Caki2 (cell line): ENCODE measurements around the gene GCH1. TPM values are rescaled to one million over a fixed set of nuclear protein-coding genes. Genes with fewer than 3 reads are reported as not detected.
"Not testable (repeated sequence)": the region's sequence is repeated elsewhere in the genome, so short reads cannot be mapped to it uniquely, and the experiment has no call there.

Experiments
- DNase-seq: peaks from one replicate; pipeline ENCODE4 v3.0.0-alpha.2; 2015; ENCODE audit warnings: low read depth
- in situ Hi-C: cut with HindIII; loops from 2 replicates; pipeline ENCODE4 v1.10.0; 2016; ENCODE audit warnings: low sequenced_read_pairs, low pct_unique_long_range_greater_than_20kb, mixed read lengths
- total RNA-seq: library from RNA; depleted of rRNA; stranded (reverse); fragments of >200 nt; shearing (Covaris generic); gene quantifications from 2 replicates; pipeline ENCODE4 v1.2.3, GENCODE V29; 2014; ENCODE audit warnings: low replicate concordance

Gene GCH1
- total RNA-seq, 1 experiment from 2014 or later, result 1.7 TPM

- DNase-seq, result no peak
Measured at GRCh38 chr14:54918427-54918826, 15.8 kb upstream of the GCH1 start.

GRCh38 chr14:54916101-54916500 lies 13.5 kb upstream of the GCH1 start:
- in situ Hi-C loops, result no loop called here
- no peak for DNase-seq

More at GRCh38 chr14:54918427-54918826, 15.8 kb upstream of the GCH1 start:
- in situ Hi-C loops, result no loop called here

GRCh38 chr14:54909817-54910558 lies 7.4 kb upstream of the GCH1 start:
- in situ Hi-C loops, result no loop called here

GRCh38 chr14:54908973-54909372 lies 6.3 kb upstream of the GCH1 start:
- in situ Hi-C loops, DNase-seq: not testable (repeated sequence)

More at GRCh38 chr14:54909817-54910558, 7.4 kb upstream of the GCH1 start:
- no peak for DNase-seq

GRCh38 chr14:54908190-54908589 lies 5.6 kb upstream of the GCH1 start:
- in situ Hi-C loops, result no loop called here
- DNase-seq, result no peak

- in situ Hi-C loops, result no loop called here
- no peak for DNase-seq
Measured at GRCh38 chr14:54906075-54906474, 3.4 kb upstream of the GCH1 start.

- in situ Hi-C loops, result no loop called here
- DNase-seq, result no peak
Measured at GRCh38 chr14:54902143-54902520, 494 bp downstream of the GCH1 start.

GRCh38 chr14:54901380-54902142 lies 1.1 kb downstream of the GCH1 start:
- in situ Hi-C loops, result no loop called here
- no peak for DNase-seq

GRCh38 chr14:54899573-54899972 lies 3.1 kb downstream of the GCH1 start:
- DNase-seq, result no peak
- in situ Hi-C loops, result no loop called here

GRCh38 chr14:54897809-54898555 lies 4.6 kb downstream of the GCH1 start:
- in situ Hi-C loops, DNase-seq: not testable (repeated sequence)

- DNase-seq, result no peak
- in situ Hi-C loops, result no loop called here
Measured at GRCh38 chr14:54895683-54896082, 6.9 kb downstream of the GCH1 start.

GRCh38 chr14:54894995-54895394 lies 7.6 kb downstream of the GCH1 start:
- in situ Hi-C loops, result no loop called here
- DNase-seq, result no peak

- peak; percentile 43 for DNase-seq
- in situ Hi-C loops, result no loop called here
Measured at GRCh38 chr14:54893151-54893760, 9.4 kb downstream of the GCH1 start.

- DNase-seq, result no peak
- in situ Hi-C loops, result no loop called here
Measured at GRCh38 chr14:54891471-54892245, 11.0 kb downstream of the GCH1 start.

GRCh38 chr14:54890788-54891187 lies 11.8 kb downstream of the GCH1 start:
- in situ Hi-C loops, result no loop called here
- no peak for DNase-seq

GRCh38 chr14:54889919-54890318 lies 12.7 kb downstream of the GCH1 start:
- no peak for DNase-seq
- in situ Hi-C loops, result no loop called here

GRCh38 chr14:54882521-54882920 lies 20.1 kb downstream of the GCH1 start:
- in situ Hi-C loops, result no loop called here
- no peak for DNase-seq
